D721Med (cell line): ENCODE measurements around the gene ANKDD1B.

Experiments used
- DNase-seq: peaks from one replicate; pipeline ENCODE4 v3.0.0; 2011; ENCODE audit warnings: low spot score; ENCODE audit not compliant: insufficient read length
- FAIRE-seq: peaks from 2 replicates; lab custom pipeline; 2011; peaks lifted over from hg19 to GRCh38; lab: Jason Lieb, UNC
- CTCF ChIP-seq: IDR thresholded peaks from 2 replicates; pipeline ENCODE4 v1.5.1; 2012; ENCODE audit warnings: mild to moderate bottlenecking, control low read depth; ENCODE audit not compliant: insufficient read depth; ENCODE audit errors: missing control alignments

The ANKDD1B gene

GRCh38 chr5:75660678-75661465 lies 49.6 kb downstream of the ANKDD1B start:
- FAIRE-seq (no peak), DNase-seq (no peak)
- TF ChIP-seq CTCF = no peak

- DNase-seq (no peak), FAIRE-seq (no peak)
- TF ChIP-seq CTCF = no peak
These were observed 50.8 kb downstream of the ANKDD1B start for GRCh38 chr5:75662061-75662460.

- TF ChIP-seq CTCF = no peak
- FAIRE-seq = no peak
- no peak for DNase-seq
These were observed 52.5 kb downstream of the ANKDD1B start for GRCh38 chr5:75663579-75664284.

- TF ChIP-seq CTCF = no peak
- no peak for DNase-seq
- no peak for FAIRE-seq
These were observed 53.7 kb downstream of the ANKDD1B start for GRCh38 chr5:75664979-75665378.

- FAIRE-seq = no peak
These were observed 55.5 kb downstream of the ANKDD1B start for GRCh38 chr5:75666801-75667200.

GRCh38 chr5:75667586-75667985 lies 56.3 kb downstream of the ANKDD1B start:
- DNase-seq (no peak), FAIRE-seq (no peak)
- no peak for TF ChIP-seq CTCF

More at GRCh38 chr5:75666801-75667200, 55.5 kb downstream of the ANKDD1B start:
- no peak for TF ChIP-seq CTCF
- no peak for DNase-seq

- no peak for TF ChIP-seq CTCF
- DNase-seq (no peak), FAIRE-seq (no peak)
These were observed 57.2 kb downstream of the ANKDD1B start for GRCh38 chr5:75668445-75668844.
